ENCODE data around the gene GYPE.
"Not testable (repeated sequence)": the region's sequence is repeated elsewhere in the genome, so short reads cannot be mapped to it uniquely, and the experiment has no call there.

The GYPE gene

DNA sequence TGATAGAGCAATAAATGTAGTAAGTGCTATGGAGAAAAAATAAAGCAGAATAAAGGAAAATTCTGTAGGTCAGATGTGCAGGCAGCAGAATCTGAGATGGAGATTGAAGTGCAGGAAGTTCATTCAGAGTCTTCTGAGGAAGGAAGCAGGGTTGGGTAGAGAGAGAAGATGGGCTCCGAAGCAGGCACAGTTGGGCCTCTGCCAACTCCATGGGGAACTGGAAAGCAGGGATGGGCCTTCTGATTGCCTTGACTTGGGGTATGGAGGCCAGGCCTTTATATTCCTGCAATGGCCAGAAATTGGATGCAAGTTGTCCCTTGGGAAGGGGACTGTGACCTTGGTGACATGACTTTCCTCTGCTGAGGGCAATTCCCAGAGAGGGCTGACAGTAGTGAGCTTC is 42.6 kb downstream of the GYPE start:
- DNase-seq: not testable (repeated sequence)

DNA sequence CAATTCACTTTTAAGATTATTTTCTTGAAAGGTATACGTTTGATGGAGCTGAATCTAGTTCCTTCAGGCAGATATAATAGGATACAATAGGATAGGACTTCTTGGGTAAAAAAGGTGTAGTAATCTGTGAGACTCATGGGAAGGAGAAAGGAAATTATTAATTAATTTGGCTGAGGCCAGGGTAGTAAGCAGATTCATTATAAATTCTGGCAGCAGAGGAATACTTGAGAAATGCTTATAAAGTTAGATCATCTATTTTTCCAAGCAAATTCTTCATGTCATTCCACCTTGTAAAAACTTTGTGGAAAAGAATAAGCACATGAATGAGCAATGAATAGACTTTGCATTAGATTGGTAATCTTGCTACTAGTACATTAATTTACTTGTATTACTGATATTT is 46.9 kb downstream of the GYPE start:
- no peak for DNase-seq

DNA sequence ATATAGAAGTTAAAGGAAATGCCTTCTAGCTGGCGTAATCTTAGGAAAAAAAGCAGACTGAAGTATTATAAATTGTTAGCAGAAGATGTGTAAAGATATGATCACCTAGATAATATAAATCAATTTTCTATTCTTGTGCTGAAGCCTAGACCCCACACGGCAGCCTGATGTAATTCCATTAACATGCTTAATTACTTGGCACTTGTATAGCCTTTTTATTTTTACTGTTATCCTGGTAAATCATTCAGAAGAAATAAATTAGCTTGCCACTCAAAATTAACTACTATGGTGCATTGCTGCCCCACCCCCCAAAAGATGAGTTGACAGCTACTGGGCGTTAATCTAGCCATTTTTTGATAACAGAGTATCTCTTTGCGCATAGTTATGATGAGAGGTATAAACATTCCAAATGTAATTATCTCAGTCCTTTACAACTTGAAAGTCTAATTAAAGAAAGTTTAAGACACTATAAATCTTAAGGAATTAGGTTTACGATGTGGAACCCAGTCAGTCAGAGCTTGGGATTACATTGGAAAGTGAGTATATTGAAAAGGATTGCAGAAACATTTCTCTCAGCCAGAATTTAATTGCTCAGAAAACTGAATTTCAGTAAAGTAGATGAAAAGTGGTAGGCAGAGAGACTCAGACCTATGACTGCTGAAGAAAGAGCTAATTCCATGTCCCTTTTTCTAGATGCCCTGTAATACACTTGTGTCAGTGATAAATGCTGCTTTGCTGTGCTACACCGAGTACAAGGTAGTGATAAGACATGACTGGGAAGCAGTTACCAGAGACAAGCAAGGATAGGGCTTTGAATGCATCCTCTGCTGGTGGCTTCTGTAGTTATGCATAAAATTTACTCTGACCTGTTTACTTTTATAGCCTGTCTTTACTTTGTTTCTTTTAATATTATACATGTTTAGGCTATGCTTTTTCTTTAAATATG is 47.7 kb downstream of the GYPE start:
- not testable (repeated sequence) for DNase-seq

DNA sequence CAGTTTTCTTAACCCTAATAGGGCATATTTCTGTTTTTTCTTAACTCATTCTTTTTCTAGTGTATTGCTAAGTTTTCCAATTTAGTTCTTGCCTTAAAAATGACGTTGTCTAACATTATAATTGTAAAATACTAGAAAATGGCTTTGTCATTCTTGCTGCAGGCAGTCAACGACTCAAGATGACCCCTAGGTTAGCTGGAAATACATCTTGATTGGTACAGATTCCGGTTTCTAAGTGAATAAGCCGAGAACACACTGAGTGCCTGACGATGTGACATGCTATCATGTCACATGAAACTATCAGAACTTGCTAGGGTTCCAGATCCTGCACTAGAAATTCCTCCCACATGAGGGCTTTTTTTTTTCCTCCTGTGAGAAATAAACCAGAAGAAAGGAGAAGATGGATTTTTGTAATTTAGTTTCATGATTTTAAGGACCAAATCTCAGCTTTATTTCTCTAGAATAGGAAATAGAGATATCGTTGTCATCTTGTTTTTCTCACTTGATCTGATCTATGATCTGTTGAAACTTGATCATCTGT is 49.3 kb downstream of the GYPE start:
- not testable (repeated sequence) for DNase-seq

GRCh38 chr4:143854645-143855044 is 50.7 kb downstream of the GYPE start:
- not testable (repeated sequence) for DNase-seq

- not testable (repeated sequence) for DNase-seq
These were observed 56.1 kb downstream of the GYPE start for GRCh38 chr4:143849296-143849695.

DNA sequence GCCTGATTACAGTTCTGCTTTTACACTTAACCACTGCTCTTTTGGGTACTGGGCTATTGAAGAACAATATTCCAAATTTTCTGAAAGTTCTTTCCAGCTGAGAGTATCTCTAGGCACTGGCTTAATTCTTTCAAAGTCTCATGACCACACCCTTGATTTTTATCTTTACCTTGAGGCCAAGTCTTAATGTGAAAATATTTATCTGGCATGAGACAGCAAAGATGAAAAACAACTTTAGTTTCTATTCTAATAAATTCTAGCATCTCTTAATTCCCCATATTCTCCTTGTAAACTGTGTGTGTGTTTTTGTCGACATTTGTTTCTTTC is 61.9 kb downstream of the GYPE start:
- DNase-seq: not testable (repeated sequence)

- DNase-seq: not testable (repeated sequence)
These were observed 62.5 kb downstream of the GYPE start for GRCh38 chr4:143842624-143843505.

DNA sequence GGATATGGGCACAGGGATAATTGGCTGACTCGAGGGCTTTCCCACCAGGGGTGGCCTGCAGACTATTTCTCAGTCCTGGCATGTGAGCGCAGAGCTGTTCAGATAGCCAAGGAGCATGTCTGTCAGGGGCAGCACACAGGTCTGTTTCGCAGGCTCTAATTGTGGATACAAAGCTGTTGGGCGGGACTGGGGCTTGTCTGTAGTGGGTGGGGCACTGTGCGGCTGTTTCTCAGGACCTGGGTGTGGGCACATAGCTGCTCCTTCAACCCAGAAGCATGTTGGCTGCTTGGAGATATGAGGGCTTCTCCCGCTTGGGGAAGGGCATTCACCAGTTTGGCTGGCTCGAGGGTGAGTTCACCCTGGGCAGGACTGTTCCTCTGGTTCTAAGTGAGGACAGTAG is 65.9 kb downstream of the GYPE start:
- DNase-seq: not testable (repeated sequence)

GRCh38 chr4:143834196-143834595 is 71.2 kb downstream of the GYPE start:
- DNase-seq: not testable (repeated sequence)

GRCh38 chr4:143833676-143834075 is 71.7 kb downstream of the GYPE start:
- not testable (repeated sequence) for DNase-seq

- DNase-seq: not testable (repeated sequence)
These were observed 74.8 kb downstream of the GYPE start for GRCh38 chr4:143830576-143830975.

DNA sequence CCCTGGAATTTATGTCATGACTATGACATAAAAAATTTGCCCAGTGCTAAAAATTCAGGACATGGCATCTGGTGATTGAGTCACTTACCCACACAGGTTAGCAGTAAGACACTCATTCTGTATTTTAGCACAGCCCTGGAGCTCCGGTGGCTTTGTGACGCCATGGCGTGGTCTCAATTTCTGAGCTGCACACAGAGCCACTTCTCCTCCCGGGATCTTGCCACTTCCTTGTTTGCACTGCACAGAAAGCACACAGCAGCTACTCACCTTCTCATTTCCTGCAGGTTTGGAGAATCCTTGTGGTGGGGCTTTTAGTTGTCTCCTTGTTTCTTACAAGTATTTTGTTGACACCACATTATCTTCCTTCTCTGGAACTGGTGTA is 76.1 kb downstream of the GYPE start:
- DNase-seq: not testable (repeated sequence)

All from right forelimb (tissue), 1 donor.